ENCODE data around the gene ZDHHC14. TPM values are rescaled to one million over a fixed set of nuclear protein-coding genes. Genes with fewer than 3 reads are reported as not detected.
"Not testable (repeated sequence)": the region's sequence is repeated elsewhere in the genome, so short reads cannot be mapped to it uniquely, and the experiment has no call there.

Gene ZDHHC14
- polyA plus RNA-seq, 1 donor: 6.7 TPM

GRCh38 chr6:157555455-157556143, 174.6 kb downstream of the ZDHHC14 start:
- no peak for DNase-seq

- DNase-seq: no peak
These were observed 175.2 kb downstream of the ZDHHC14 start for GRCh38 chr6:157556144-157556645.

- DNase-seq: no peak
These were observed 175.9 kb downstream of the ZDHHC14 start for GRCh38 chr6:157556671-157557430.

GRCh38 chr6:157557559-157557958, 176.6 kb downstream of the ZDHHC14 start:
- no peak for DNase-seq

- DNase-seq: no peak
These were observed 177.1 kb downstream of the ZDHHC14 start for GRCh38 chr6:157558049-157558448.

GRCh38 chr6:157558487-157559200, 177.7 kb downstream of the ZDHHC14 start:
- DNase-seq: no peak

GRCh38 chr6:157559201-157559756, 178.3 kb downstream of the ZDHHC14 start:
- no peak for DNase-seq

GRCh38 chr6:157560063-157560462, 179.1 kb downstream of the ZDHHC14 start:
- not testable (repeated sequence) for DNase-seq

GRCh38 chr6:157560691-157561413, 179.9 kb downstream of the ZDHHC14 start:
- DNase-seq: no peak

GRCh38 chr6:157561414-157561790, 180.4 kb downstream of the ZDHHC14 start:
- no peak for DNase-seq

- no peak for DNase-seq
These were observed 181.2 kb downstream of the ZDHHC14 start for GRCh38 chr6:157561929-157562810.

GRCh38 chr6:157562997-157563396, 182.0 kb downstream of the ZDHHC14 start:
- DNase-seq: no peak

GRCh38 chr6:157563611-157564284, 182.8 kb downstream of the ZDHHC14 start:
- no peak for DNase-seq

GRCh38 chr6:157568702-157569101, 187.7 kb downstream of the ZDHHC14 start:
- DNase-seq: no peak

GRCh38 chr6:157569543-157569942, 188.6 kb downstream of the ZDHHC14 start:
- no peak for DNase-seq

GRCh38 chr6:157570104-157570503, 189.1 kb downstream of the ZDHHC14 start:
- no peak for DNase-seq

GRCh38 chr6:157570752-157571151, 189.8 kb downstream of the ZDHHC14 start:
- DNase-seq: no peak

- no peak for DNase-seq
These were observed 190.3 kb downstream of the ZDHHC14 start for GRCh38 chr6:157571269-157571668.

- DNase-seq: no peak
These were observed 191.0 kb downstream of the ZDHHC14 start for GRCh38 chr6:157571950-157572349.

GRCh38 chr6:157574851-157575424, 193.9 kb downstream of the ZDHHC14 start:
- DNase-seq: no peak
